Measurements from ENCODE around the gene OSBPL7.

DNA sequence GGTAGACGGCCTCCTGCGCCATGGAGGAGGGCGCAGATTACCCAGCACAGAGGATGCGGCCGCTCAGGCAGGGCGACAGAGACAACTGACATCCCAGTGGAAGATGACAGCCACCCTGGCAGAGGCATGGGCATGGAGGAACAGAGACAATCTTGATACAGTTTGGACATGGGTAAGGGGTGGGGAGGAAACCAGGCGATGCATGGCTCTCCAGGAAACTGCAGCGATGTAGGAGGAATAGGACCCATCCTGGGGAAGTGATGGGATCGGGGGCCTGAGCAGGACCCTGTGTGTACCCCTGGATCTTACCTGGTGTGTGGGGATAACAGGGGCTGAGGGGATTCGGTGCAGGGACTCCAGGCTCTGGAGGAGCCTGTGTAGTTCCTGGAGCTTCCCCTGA, 4.6 kb downstream of the OSBPL7 start:
- TF ChIP-seq, protein P1, sequence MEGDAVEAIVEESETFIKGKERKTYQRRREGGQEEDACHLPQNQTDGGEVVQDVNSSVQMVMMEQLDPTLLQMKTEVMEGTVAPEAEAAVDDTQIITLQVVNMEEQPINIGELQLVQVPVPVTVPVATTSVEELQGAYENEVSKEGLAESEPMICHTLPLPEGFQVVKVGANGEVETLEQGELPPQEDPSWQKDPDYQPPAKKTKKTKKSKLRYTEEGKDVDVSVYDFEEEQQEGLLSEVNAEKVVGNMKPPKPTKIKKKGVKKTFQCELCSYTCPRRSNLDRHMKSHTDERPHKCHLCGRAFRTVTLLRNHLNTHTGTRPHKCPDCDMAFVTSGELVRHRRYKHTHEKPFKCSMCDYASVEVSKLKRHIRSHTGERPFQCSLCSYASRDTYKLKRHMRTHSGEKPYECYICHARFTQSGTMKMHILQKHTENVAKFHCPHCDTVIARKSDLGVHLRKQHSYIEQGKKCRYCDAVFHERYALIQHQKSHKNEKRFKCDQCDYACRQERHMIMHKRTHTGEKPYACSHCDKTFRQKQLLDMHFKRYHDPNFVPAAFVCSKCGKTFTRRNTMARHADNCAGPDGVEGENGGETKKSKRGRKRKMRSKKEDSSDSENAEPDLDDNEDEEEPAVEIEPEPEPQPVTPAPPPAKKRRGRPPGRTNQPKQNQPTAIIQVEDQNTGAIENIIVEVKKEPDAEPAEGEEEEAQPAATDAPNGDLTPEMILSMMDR (IDR thresholded peaks at IDR 0.05): no peak
- TF ChIP-seq EZH2 (IDR thresholded peaks at IDR 0.05; ENCODE audit: borderline replicate concordance, insufficient read depth, low read depth, low read length, poor library complexity, severe bottlenecking): no peak
